Measurements from ENCODE around the gene GPSM3.

DNA sequence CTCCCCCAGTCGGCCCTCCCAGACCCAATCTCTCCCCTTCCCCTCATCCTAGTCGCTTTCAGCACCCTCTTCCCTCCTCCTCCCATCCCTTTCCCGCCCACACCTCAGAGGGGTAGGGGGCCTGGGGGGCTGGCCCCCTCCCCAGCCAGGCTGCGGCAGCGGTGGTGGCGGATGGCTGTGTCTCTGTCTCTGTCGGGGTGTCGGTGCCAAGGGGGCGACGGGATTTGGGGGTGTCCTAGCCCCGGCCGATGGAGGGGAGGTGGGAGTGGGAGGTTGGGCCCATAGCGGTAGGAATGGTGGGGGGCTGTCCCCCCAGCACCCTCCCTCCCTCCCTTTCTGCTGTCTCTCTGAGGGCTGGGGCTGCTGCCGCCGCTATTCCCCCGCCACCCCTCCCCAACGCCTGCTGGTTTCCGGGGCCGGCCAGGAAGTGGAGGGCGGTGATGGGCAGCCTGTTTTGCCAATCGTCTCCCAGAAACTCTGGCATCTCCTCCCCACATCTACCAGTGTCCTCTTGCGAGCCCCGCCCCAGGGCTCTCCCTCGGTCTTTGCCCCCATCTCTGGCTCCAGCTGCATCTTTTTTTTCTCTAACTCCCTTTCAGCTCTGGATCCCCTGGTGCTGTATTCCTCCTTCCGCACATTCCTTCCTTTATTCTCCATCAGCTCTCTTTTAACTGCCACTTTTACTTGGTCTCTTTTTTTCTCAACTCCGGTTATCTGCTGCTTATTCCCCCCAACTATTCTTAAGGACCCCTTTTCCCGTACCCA is 16.6 kb downstream of the GPSM3 start, which contains the start of gene AGPAT1:
- no peak for TF ChIP-seq CREB1 (IDR thresholded peaks at IDR 0.05; ENCODE audit: low read depth)
- TF ChIP-seq TAF1 (IDR thresholded peaks at IDR 0.05; ENCODE audit: low read depth): peak; percentile 84
- no peak for TF ChIP-seq EP300 (IDR thresholded peaks at IDR 0.05; ENCODE audit: borderline replicate concordance)
- peak; percentile 89 for TF ChIP-seq ZBTB7A (IDR thresholded peaks at IDR 0.05; ENCODE audit: low read depth)
- no peak for TF ChIP-seq RAD21 (IDR thresholded peaks at IDR 0.05; ENCODE audit: low read depth)
- TF ChIP-seq, protein P1, sequence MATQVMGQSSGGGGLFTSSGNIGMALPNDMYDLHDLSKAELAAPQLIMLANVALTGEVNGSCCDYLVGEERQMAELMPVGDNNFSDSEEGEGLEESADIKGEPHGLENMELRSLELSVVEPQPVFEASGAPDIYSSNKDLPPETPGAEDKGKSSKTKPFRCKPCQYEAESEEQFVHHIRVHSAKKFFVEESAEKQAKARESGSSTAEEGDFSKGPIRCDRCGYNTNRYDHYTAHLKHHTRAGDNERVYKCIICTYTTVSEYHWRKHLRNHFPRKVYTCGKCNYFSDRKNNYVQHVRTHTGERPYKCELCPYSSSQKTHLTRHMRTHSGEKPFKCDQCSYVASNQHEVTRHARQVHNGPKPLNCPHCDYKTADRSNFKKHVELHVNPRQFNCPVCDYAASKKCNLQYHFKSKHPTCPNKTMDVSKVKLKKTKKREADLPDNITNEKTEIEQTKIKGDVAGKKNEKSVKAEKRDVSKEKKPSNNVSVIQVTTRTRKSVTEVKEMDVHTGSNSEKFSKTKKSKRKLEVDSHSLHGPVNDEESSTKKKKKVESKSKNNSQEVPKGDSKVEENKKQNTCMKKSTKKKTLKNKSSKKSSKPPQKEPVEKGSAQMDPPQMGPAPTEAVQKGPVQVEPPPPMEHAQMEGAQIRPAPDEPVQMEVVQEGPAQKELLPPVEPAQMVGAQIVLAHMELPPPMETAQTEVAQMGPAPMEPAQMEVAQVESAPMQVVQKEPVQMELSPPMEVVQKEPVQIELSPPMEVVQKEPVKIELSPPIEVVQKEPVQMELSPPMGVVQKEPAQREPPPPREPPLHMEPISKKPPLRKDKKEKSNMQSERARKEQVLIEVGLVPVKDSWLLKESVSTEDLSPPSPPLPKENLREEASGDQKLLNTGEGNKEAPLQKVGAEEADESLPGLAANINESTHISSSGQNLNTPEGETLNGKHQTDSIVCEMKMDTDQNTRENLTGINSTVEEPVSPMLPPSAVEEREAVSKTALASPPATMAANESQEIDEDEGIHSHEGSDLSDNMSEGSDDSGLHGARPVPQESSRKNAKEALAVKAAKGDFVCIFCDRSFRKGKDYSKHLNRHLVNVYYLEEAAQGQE (IDR thresholded peaks at IDR 0.05; ENCODE audit: low read depth): no peak
- no peak for TF ChIP-seq NFIC (IDR thresholded peaks at IDR 0.05)
- 0 out of 2 replicates have a peak, but pooled peaks have one; percentile 10 for TF ChIP-seq EGR1 (IDR thresholded peaks at IDR 0.05)
- no peak for TF ChIP-seq CEBPB (IDR thresholded peaks at IDR 0.05)
- TF ChIP-seq, protein P2, sequence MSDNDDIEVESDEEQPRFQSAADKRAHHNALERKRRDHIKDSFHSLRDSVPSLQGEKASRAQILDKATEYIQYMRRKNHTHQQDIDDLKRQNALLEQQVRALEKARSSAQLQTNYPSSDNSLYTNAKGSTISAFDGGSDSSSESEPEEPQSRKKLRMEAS (IDR thresholded peaks at IDR 0.05): no peak
- no peak for TF ChIP-seq FOXM1 (IDR thresholded peaks at IDR 0.05; ENCODE audit: borderline replicate concordance, low read depth)
- no peak for TF ChIP-seq TCF12 (IDR thresholded peaks at IDR 0.05; ENCODE audit: low read depth)

All from Ishikawa (cell line).